IMR-90 (cell line): ENCODE results near the gene POU3F2. TPM values are rescaled to one million over a fixed set of nuclear protein-coding genes. Genes with fewer than 3 reads are reported as not detected.

Experiments used
- ATAC-seq: fragments of 200-7000 bp; cut with Tn5 transposase; 2 replicates; pipeline ENCODE4 v1.9.1; 2020; ENCODE audit warnings: low read depth, mild to moderate bottlenecking, moderate library complexity
- BruUV-seq: library from RNA; stranded (reverse); fragments of 400-500 nt; replicated peaks from 2 replicates; lab custom pipeline; 2021; lab: Mats Ljungman, UMichigan
- CTCF ChIA-PET: fragments of 300-600 bp; formaldehyde crosslinking; extraction: SDS; loops from one replicate; lab custom pipeline; 2021; ENCODE audit warnings: antibody characterized with exemption; lab: Yijun Ruan, JAX
- POLR2A ChIA-PET: fragments of 300-600 bp; sonication (Branson Sonifier 250); formaldehyde crosslinking; loops from one replicate; lab custom pipeline; 2022; ENCODE audit warnings: antibody characterized with exemption; ENCODE audit not compliant: unreplicated experiment; lab: Charles Lee
- DNase-seq: peaks from one replicate; pipeline ENCODE4 v3.0.0; 2013
- H2AFZ ChIP-seq: replicated peaks from 2 replicates; pipeline ENCODE3; 2013; ENCODE audit warnings: low read length, mild to moderate bottlenecking; ENCODE audit not compliant: poor library complexity
- H2AK5ac ChIP-seq: 2 replicates; pipeline ENCODE4 v1.6.1; 2013; ENCODE audit warnings: low read depth, low read length, inconsistent platforms
- H2AK9ac ChIP-seq: replicated peaks from 2 replicates; pipeline ENCODE3; 2013; ENCODE audit warnings: mild to moderate bottlenecking, low read depth, low read length, moderate library complexity; ENCODE audit not compliant: poor library complexity
- H2BK120ac ChIP-seq: 2 replicates; pipeline ENCODE4 v1.6.1; 2013; ENCODE audit warnings: low read depth, low read length, inconsistent platforms
- H2BK15ac ChIP-seq: 3 replicates; pipeline ENCODE4 v1.6.1; 2013; ENCODE audit warnings: low read depth, low read length, inconsistent platforms
- H2BK20ac ChIP-seq: 2 replicates; pipeline ENCODE4 v1.6.1; 2013; ENCODE audit warnings: low read depth, mild to moderate bottlenecking, inconsistent platforms, low read length, moderate library complexity
- H2BK5ac ChIP-seq: 2 replicates; pipeline ENCODE4 v1.6.1; 2013; ENCODE audit warnings: mild to moderate bottlenecking, low read depth, low read length, inconsistent platforms; ENCODE audit not compliant: poor library complexity, severe bottlenecking
- H3K14ac ChIP-seq: replicated peaks from 2 replicates; pipeline ENCODE4 v1.6.1; 2013; ENCODE audit warnings: low read depth, low read length, inconsistent platforms
- H3K18ac ChIP-seq: 2 replicates; pipeline ENCODE4 v1.6.1; 2013; ENCODE audit warnings: low read depth, low read length, control low read depth
- H3K23ac ChIP-seq: 2 replicates; pipeline ENCODE4 v1.6.1; 2013; ENCODE audit warnings: low read depth, low read length, inconsistent platforms
- H3K27ac ChIP-seq: 2 replicates; pipeline ENCODE4 v1.5.1; 2013; ENCODE audit warnings: mild to moderate bottlenecking, control low read depth, low read length; ENCODE audit not compliant: insufficient read depth
- H3K27me3 ChIP-seq: 2 replicates; pipeline ENCODE4 v1.6.1; 2013; ENCODE audit warnings: low read length; ENCODE audit not compliant: control insufficient read depth, insufficient read depth
- H3K36me3 ChIP-seq: 2 replicates; pipeline ENCODE4 v1.6.1; 2013; ENCODE audit warnings: low read length, mixed read lengths; ENCODE audit not compliant: control insufficient read depth, insufficient read depth
- H3K4ac ChIP-seq: 2 replicates; pipeline ENCODE4 v1.6.1; 2013; ENCODE audit warnings: low read depth, low read length, inconsistent platforms
- H3K4me1 ChIP-seq: 2 replicates; pipeline ENCODE4 v1.6.1; 2013; ENCODE audit warnings: low read length, mixed read lengths; ENCODE audit not compliant: control insufficient read depth, insufficient read depth
- H3K4me2 ChIP-seq: 2 replicates; pipeline ENCODE4 v1.6.1; 2013; ENCODE audit warnings: low read depth, mild to moderate bottlenecking, control low read depth, low read length, moderate library complexity
- H3K4me3 ChIP-seq: 2 replicates; pipeline ENCODE4 v1.5.1; 2013; ENCODE audit warnings: low read depth, mild to moderate bottlenecking, control low read depth, low read length, moderate library complexity; ENCODE audit not compliant: insufficient read depth
- H3K56ac ChIP-seq: 2 replicates; pipeline ENCODE4 v1.6.1; 2013; ENCODE audit warnings: low read length, inconsistent platforms; ENCODE audit not compliant: insufficient read depth; ENCODE audit errors: extremely low read depth
- H3K79me1 ChIP-seq, 2 experiments: 2 replicates each; pipeline ENCODE4 v1.6.1; 2013; ENCODE audit warnings: low read length in 2 of 2, inconsistent platforms in 1 of 2, low read depth in 1 of 2
- H3K9ac ChIP-seq: 2 replicates; pipeline ENCODE4 v1.6.1; 2013; ENCODE audit warnings: low read depth, low read length, control low read depth
- H3K9me1 ChIP-seq: 2 replicates; pipeline ENCODE4 v1.6.1; 2013; ENCODE audit warnings: low read length, inconsistent platforms; ENCODE audit not compliant: insufficient read depth
- H3K9me3 ChIP-seq: 2 replicates; pipeline ENCODE4 v1.6.1; 2013; ENCODE audit warnings: low read length; ENCODE audit not compliant: control insufficient read depth, insufficient read depth
- H4K20me1 ChIP-seq: 2 replicates; pipeline ENCODE4 v1.6.1; 2013; ENCODE audit warnings: low read length, inconsistent platforms; ENCODE audit not compliant: insufficient read depth
- H4K5ac ChIP-seq: 2 replicates; pipeline ENCODE4 v1.6.1; 2013; ENCODE audit warnings: mild to moderate bottlenecking, low read depth, low read length, control low read depth
- H4K8ac ChIP-seq, 2 experiments: 2 replicates each; pipeline ENCODE4 v1.6.1; 2013; ENCODE audit warnings: low read depth in 2 of 2, low read length in 2 of 2, control low read depth in 1 of 2, inconsistent platforms in 1 of 2
- H4K91ac ChIP-seq: 2 replicates; pipeline ENCODE4 v1.6.1; 2013; ENCODE audit warnings: low read depth, low read length, inconsistent platforms; ENCODE audit not compliant: insufficient read depth
- CTCF ChIP-seq: conservative IDR thresholded peaks from 2 replicates; pipeline ENCODE4 v1.5.1; 2012; ENCODE audit warnings: mild to moderate bottlenecking, low read depth, low read length, improper control_type of control experiment
- MAZ ChIP-seq: IDR thresholded peaks from 2 replicates; pipeline ENCODE4 v1.6.1; 2012; ENCODE audit warnings: low read depth, mild to moderate bottlenecking, low read length, improper control_type of control experiment, moderate library complexity, borderline replicate concordance
- NFE2L2 ChIP-seq: fragments of 150-350 bp; IDR thresholded peaks from 2 replicates; pipeline ENCODE4 v1.6.1; 2016; ENCODE audit warnings: low read depth, mild to moderate bottlenecking, low read length
- WGBS, 2 experiments: methylation state at CpG; one replicate each; pipeline versions ENCODE4 v1.1.5 to v1.1.7; 2013; ENCODE audit warnings: missing lambda C conversion rate in 2 of 2; ENCODE audit not compliant: insufficient read length in 1 of 2; ENCODE audit errors: extremely low coverage in 2 of 2; 5-methylcytosine and 5-hydroxymethylcytosine counted together
- dilution Hi-C: fragments of 300-500 bp; cut with HindIII; formaldehyde crosslinking; loops from one replicate; pipeline ENCODE4 v1.14.3; 2018; ENCODE audit warnings: low sequenced_read_pairs; ENCODE audit not compliant: unreplicated experiment
- in situ Hi-C: fragments of 300-500 bp; cut with MboI; formaldehyde crosslinking; loops from 3 replicates; pipeline ENCODE4 v1.14.3; 2019; ENCODE audit warnings: low sequenced_read_pairs, inconsistent platforms, mixed read lengths
- intact Hi-C: fragments of 100-400 bp; cut with micrococcal nuclease; formaldehyde crosslinking; loops from 2 replicates; pipeline ENCODE4 v1.10.0; 2022
- polyA plus RNA-seq, 3 experiments: library from polyadenylated mRNA; depleted of rRNA; stranded (reverse); fragments of >200 nt; gene quantifications; 2 replicates each; pipeline ENCODE4 v1.2.3, GENCODE V29; 2012; ENCODE audit warnings: low replicate concordance in 1 of 3
- total RNA-seq: library from RNA; depleted of rRNA; stranded (reverse); fragments of >200 nt; gene quantifications from 2 replicates; pipeline ENCODE4 v1.2.3, GENCODE V29; 2012

Gene POU3F2
- total and polyA plus RNA-seq, 2 of the 4 experiments (the other 2 are of a cell fraction) = not detected

- no peak overlapping the region for H3K56ac ChIP-seq
- TF ChIP-seq MAZ (no peak), CTCF (no peak), NFE2L2 (no peak)
- H3K9me3 ChIP-seq = no peaks in the 10 kb centered on the region
- H4K20me1 ChIP-seq = no peaks in the 10 kb centered on the region
- dilution Hi-C loops (no loop called here), in situ Hi-C loops (no loop called here), intact Hi-C loops (no loop called here)
- H3K4me1 ChIP-seq = no peaks in the 10 kb centered on the region
- DNase-seq = no peak
- no peak overlapping the region for H2BK5ac ChIP-seq
- peaks cover 0 to 3% of the 10 kb centered on the region in 2 experiments; a peak in 1 of 4 replicates for H3K79me1 ChIP-seq
- no peak overlapping the region for H3K27ac ChIP-seq
- H2AFZ ChIP-seq = no peak overlapping the region
- no peak overlapping the region for H3K4ac ChIP-seq
- H2BK15ac ChIP-seq = no peak overlapping the region
- POLR2A ChIA-PET = no interaction called here
- WGBS, 2 experiments = no CpG with 5 or more reads among the region's 2 CpGs
- BruUV-seq = no TSS peak
- H2BK120ac ChIP-seq = no peak overlapping the region
- H2AK9ac ChIP-seq = no peak overlapping the region
- H3K18ac ChIP-seq = no peak overlapping the region
- CTCF ChIA-PET = interaction anchor here (0.9 to 1.3 kb wide), 2 partner anchors 11 to 244 kb away, joined by 3 to 4 read pairs; no protein-coding TSS in a partner anchor
- no peak overlapping the region for H3K9ac ChIP-seq
- ATAC-seq = no peak
- H3K27me3 ChIP-seq = no peaks in the 10 kb centered on the region
- H3K4me3 ChIP-seq = no peak overlapping the region
- H3K14ac ChIP-seq = no peak overlapping the region
- peaks cover 3% of the 10 kb centered on the region; the same call in 1 of the 2 replicates for H3K36me3 ChIP-seq
- H4K5ac ChIP-seq = no peak overlapping the region
- no peak overlapping the region for H2AK5ac ChIP-seq
- no peak overlapping the region for H3K23ac ChIP-seq
- no peak overlapping the region for H3K4me2 ChIP-seq
- H4K8ac ChIP-seq = no peak overlapping the region
- 0 out of 2 replicates have a peak, but pooled peaks cover 2% of the 10 kb centered on the region for H3K9me1 ChIP-seq
- H2BK20ac ChIP-seq = no peak overlapping the region
- H4K91ac ChIP-seq = no peak overlapping the region
Observed at GRCh38 chr6:98875375-98875774, 41.0 kb downstream of the POU3F2 start.
